Gastroesophageal sphincter (tissue), 3 donors: ENCODE results near the gene ABCA4.

Experiments used
- CTCF ChIP-seq, 4 experiments: fragments of 200-600 bp in 2 of 4; fragments of 450-650 bp in 2 of 4; sonication (generic) in 1 of 4; IDR thresholded peaks; one replicate each; pipeline ENCODE4 v1.5.1; 2017 to 2019; ENCODE audit warnings: antibody characterized with exemption in 4 of 4, mild to moderate bottlenecking in 2 of 4, moderate library complexity in 2 of 4
- EP300 ChIP-seq: sonication (generic); formaldehyde crosslinking; IDR thresholded peaks from one replicate; pipeline ENCODE4 v1.6.1; 2017; ENCODE audit warnings: antibody characterized with exemption, mild to moderate bottlenecking
- POLR2A ChIP-seq, 2 donors: fragments of 450-650 bp; IDR thresholded peaks; one replicate each; pipeline ENCODE4 v1.6.1; 2017; ENCODE audit warnings: antibody characterized with exemption in 2 of 2, mild to moderate bottlenecking in 2 of 2, moderate library complexity in 1 of 2

GRCh38 chr1:94118471-94118870 lies 2.5 kb downstream of the ABCA4 start:
- no peak for TF ChIP-seq EP300
- no peak for TF ChIP-seq CTCF (IDR thresholded peaks at IDR 0.05)
- TF ChIP-seq POLR2A (IDR thresholded peaks at IDR 0.05): no peak
